Loucy (cell line): ENCODE measurements around the gene TOMT.

Experiments used
- CTCF ChIP-seq: fragments of 200-600 bp; sonication (generic); conservative IDR thresholded peaks from 2 replicates; pipeline ENCODE4 v1.5.1; 2014; ENCODE audit warnings: mild to moderate bottlenecking, antibody characterized with exemption, low read length
- EZH2phosphoT487 ChIP-seq: fragments of 200-600 bp; IDR thresholded peaks from 2 replicates; pipeline ENCODE4 v1.6.1; 2018; ENCODE audit warnings: antibody characterized with exemption, mild to moderate bottlenecking, moderate library complexity, borderline replicate concordance

GRCh38 chr11:72144807-72145565, 39.3 kb downstream of the TOMT start:
- TF ChIP-seq CTCF: no peak
- no peak for TF ChIP-seq EZH2phosphoT487
